WTC11 (cell line): ENCODE results near the gene VPS33B. TPM values are rescaled to one million over a fixed set of nuclear protein-coding genes. Genes with fewer than 3 reads are reported as not detected.
A peak's percentile ranks its signal among the peaks of the same experiment; 100 is the strongest.

Source experiments
- ATAC-seq: fragments of 200-7000 bp; cut with Tn5 transposase; 2 replicates; pipeline ENCODE4 v1.10.0; 2021; ENCODE audit warnings: mild to moderate bottlenecking, moderate library complexity
- CTCF ChIA-PET: fragments of 300-600 bp; sonication (Branson Sonifier 250); formaldehyde crosslinking; loops from one replicate; lab custom pipeline; 2021; ENCODE audit warnings: antibody characterized with exemption; lab: Charles Lee
- POLR2A ChIA-PET: fragments of 350-600 bp; sonication (Branson Sonifier 250); formaldehyde crosslinking; loops from one replicate; lab custom pipeline; 2021; ENCODE audit warnings: antibody characterized with exemption; lab: Charles Lee
- DNase-seq: peaks from one replicate; pipeline ENCODE4 v3.0.0; 2021; ENCODE audit warnings: low spot score
- H3K27ac Mint-ChIP-seq: 2 replicates; pipeline ENCODE4 v1.8.0; 2021; ENCODE audit warnings: mixed read lengths
- H3K27me3 Mint-ChIP-seq: 2 replicates; pipeline ENCODE4 v1.8.0; 2021; ENCODE audit warnings: low read depth, mild to moderate bottlenecking, moderate library complexity, mixed read lengths
- H3K36me3 Mint-ChIP-seq: 2 replicates; pipeline ENCODE4 v1.8.0; 2021; ENCODE audit warnings: mixed read lengths
- H3K4me1 Mint-ChIP-seq: 2 replicates; pipeline ENCODE4 v1.8.0; 2022; ENCODE audit warnings: mixed read lengths
- H3K4me3 Mint-ChIP-seq: 2 replicates; pipeline ENCODE4 v1.8.0; 2021; ENCODE audit warnings: mild to moderate bottlenecking, moderate library complexity, mixed read lengths
- H3K9me3 Mint-ChIP-seq: 2 replicates; pipeline ENCODE4 v1.8.0; 2021; ENCODE audit warnings: mixed read lengths
- ATF2 ChIP-seq: sonication (generic); formaldehyde crosslinking; IDR thresholded peaks from 2 replicates; pipeline ENCODE4 v1.8.1; 2022; ENCODE audit warnings: low read depth, missing genetic modification reagents, borderline replicate concordance
- CTCF ChIP-seq: fragments of 200-600 bp; IDR thresholded peaks from 2 replicates; pipeline ENCODE4 v1.8.0; 2022; ENCODE audit warnings: antibody characterized with exemption
- ETV6 ChIP-seq: sonication (generic); formaldehyde crosslinking; IDR thresholded peaks from 2 replicates; pipeline ENCODE4 v1.8.1; 2022; ENCODE audit warnings: mild to moderate bottlenecking, missing genetic modification reagents
- GABPB1 ChIP-seq: sonication (generic); formaldehyde crosslinking; IDR thresholded peaks from 2 replicates; pipeline ENCODE4 v1.8.1; 2023; ENCODE audit warnings: mild to moderate bottlenecking, missing genetic modification reagents
- IRF1 ChIP-seq: sonication (generic); formaldehyde crosslinking; IDR thresholded peaks from 2 replicates; pipeline ENCODE4 v1.8.0; 2023; ENCODE audit warnings: missing genetic modification reagents
- RELA ChIP-seq: sonication (generic); formaldehyde crosslinking; IDR thresholded peaks from 2 replicates; pipeline ENCODE4 v1.8.1; 2022; ENCODE audit warnings: missing genetic modification reagents, mild to moderate bottlenecking, borderline replicate concordance
- SMAD3 ChIP-seq: sonication (generic); formaldehyde crosslinking; IDR thresholded peaks from 2 replicates; pipeline ENCODE4 v1.8.0; 2022; ENCODE audit warnings: missing genetic modification reagents, mild to moderate bottlenecking, borderline replicate concordance
- USF1 ChIP-seq: sonication (generic); formaldehyde crosslinking; IDR thresholded peaks from 2 replicates; pipeline ENCODE4 v1.8.0; 2022; ENCODE audit warnings: mild to moderate bottlenecking, missing genetic modification reagents
- ZBTB43 ChIP-seq: sonication (generic); formaldehyde crosslinking; IDR thresholded peaks from 2 replicates; pipeline ENCODE4 v1.8.1; 2023; ENCODE audit warnings: mild to moderate bottlenecking, missing genetic modification reagents
- ZNF281 ChIP-seq: sonication (generic); formaldehyde crosslinking; IDR thresholded peaks from 2 replicates; pipeline ENCODE4 v1.8.0; 2023; ENCODE audit warnings: mild to moderate bottlenecking, missing genetic modification reagents
- ZNF416 ChIP-seq: fragments of 250-450 bp; sonication (Bioruptor Pico); IDR thresholded peaks from 2 replicates; pipeline ENCODE4 v1.9.0; 2021; ENCODE audit warnings: mild to moderate bottlenecking, inconsistent platforms
- total RNA-seq: library from RNA; stranded (reverse); gene quantifications from 3 replicates; pipeline ENCODE4 v1.2.3, GENCODE V29; 2021
- TF ChIP-seq, protein P1 (sequence below): sonication (generic); formaldehyde crosslinking; IDR thresholded peaks from 2 replicates; pipeline ENCODE4 v1.8.1; 2023; ENCODE audit warnings: mild to moderate bottlenecking, missing genetic modification reagents, borderline replicate concordance
- TF ChIP-seq, protein P2 (sequence below): sonication (generic); formaldehyde crosslinking; IDR thresholded peaks from 2 replicates; pipeline ENCODE4 v1.8.1; 2023; ENCODE audit warnings: mild to moderate bottlenecking, moderate library complexity, missing genetic modification reagents

Gene VPS33B
- total RNA-seq, 1 experiment from 2014 or later: 21.1 TPM

- TF ChIP-seq, protein P1, sequence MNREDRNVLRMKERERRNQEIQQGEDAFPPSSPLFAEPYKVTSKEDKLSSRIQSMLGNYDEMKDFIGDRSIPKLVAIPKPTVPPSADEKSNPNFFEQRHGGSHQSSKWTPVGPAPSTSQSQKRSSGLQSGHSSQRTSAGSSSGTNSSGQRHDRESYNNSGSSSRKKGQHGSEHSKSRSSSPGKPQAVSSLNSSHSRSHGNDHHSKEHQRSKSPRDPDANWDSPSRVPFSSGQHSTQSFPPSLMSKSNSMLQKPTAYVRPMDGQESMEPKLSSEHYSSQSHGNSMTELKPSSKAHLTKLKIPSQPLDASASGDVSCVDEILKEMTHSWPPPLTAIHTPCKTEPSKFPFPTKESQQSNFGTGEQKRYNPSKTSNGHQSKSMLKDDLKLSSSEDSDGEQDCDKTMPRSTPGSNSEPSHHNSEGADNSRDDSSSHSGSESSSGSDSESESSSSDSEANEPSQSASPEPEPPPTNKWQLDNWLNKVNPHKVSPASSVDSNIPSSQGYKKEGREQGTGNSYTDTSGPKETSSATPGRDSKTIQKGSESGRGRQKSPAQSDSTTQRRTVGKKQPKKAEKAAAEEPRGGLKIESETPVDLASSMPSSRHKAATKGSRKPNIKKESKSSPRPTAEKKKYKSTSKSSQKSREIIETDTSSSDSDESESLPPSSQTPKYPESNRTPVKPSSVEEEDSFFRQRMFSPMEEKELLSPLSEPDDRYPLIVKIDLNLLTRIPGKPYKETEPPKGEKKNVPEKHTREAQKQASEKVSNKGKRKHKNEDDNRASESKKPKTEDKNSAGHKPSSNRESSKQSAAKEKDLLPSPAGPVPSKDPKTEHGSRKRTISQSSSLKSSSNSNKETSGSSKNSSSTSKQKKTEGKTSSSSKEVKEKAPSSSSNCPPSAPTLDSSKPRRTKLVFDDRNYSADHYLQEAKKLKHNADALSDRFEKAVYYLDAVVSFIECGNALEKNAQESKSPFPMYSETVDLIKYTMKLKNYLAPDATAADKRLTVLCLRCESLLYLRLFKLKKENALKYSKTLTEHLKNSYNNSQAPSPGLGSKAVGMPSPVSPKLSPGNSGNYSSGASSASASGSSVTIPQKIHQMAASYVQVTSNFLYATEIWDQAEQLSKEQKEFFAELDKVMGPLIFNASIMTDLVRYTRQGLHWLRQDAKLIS (CRISPR knock-in tag): 0 out of 2 replicates have a peak, but pooled peaks have one; percentile 18
- TF ChIP-seq USF1 (CRISPR knock-in tag): 0 out of 2 replicates have a peak, but pooled peaks have one; percentile 36
- TF ChIP-seq ATF2 (CRISPR knock-in tag): no peak
- no peak; the same call in 1 of the 2 replicates for TF ChIP-seq RELA (CRISPR knock-in tag)
- TF ChIP-seq SMAD3 (CRISPR knock-in tag): no peak
- no peak for TF ChIP-seq ETV6
- 0 out of 2 replicates have a peak, but pooled peaks have one; percentile 16 for TF ChIP-seq ZBTB43 (CRISPR knock-in tag)
- TF ChIP-seq, protein P2, sequence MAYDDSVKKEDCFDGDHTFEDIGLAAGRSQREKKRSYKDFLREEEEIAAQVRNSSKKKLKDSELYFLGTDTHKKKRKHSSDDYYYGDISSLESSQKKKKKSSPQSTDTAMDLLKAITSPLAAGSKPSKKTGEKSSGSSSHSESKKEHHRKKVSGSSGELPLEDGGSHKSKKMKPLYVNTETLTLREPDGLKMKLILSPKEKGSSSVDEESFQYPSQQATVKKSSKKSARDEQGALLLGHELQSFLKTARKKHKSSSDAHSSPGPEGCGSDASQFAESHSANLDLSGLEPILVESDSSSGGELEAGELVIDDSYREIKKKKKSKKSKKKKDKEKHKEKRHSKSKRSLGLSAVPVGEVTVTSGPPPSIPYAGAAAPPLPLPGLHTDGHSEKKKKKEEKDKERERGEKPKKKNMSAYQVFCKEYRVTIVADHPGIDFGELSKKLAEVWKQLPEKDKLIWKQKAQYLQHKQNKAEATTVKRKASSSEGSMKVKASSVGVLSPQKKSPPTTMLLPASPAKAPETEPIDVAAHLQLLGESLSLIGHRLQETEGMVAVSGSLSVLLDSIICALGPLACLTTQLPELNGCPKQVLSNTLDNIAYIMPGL: peak; percentile 69; the same call in 1 of the 2 replicates
- TF ChIP-seq IRF1 (CRISPR knock-in tag): 0 out of 2 replicates have a peak, but pooled peaks have one; percentile 43
Measured at GRCh38 chr15:90957031-90957790, 65.2 kb downstream of the VPS33B start (continued).

DNA sequence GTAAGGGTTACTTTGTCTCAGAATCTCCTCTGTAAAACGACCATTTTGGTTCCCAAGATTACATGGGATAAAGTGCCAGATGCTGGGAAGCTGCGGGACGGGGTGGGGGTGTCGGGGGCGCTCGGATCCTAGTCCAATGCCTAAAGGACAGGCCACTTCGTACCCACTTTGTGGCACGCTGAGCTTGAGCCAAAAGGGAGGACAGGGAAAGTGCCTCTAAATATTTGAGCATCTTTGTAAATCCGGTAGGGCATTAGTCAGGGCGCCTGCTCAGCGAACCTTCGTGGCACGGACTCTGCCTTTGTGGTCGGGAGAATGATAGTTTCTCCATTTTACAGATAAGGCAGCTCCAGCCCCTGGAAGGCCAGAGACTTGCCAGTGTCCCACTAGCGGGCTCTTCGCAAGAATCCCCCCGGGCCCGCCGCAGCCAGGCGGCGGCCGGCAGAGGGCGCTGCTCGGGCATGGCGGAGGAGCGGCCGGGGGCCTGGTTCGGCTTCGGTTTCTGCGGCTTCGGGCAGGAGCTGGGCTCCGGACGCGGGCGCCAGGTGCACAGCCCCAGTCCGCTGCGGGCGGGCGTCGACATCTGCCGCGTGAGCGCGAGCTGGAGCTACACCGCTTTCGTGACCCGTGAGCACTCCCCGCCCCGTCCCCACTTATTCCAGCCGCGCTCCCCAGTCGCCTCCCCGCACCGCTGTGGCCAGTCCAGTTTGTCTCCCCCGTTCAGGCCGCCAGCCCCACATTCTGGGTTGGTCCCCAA lies 65.9 kb downstream of the VPS33B start:
- Mint-ChIP-seq H3K36me3 (peaks cover 33% of the 10 kb centered on the region), H3K4me1 (peaks cover 16% of the 10 kb centered on the region), H3K27ac (no peak overlapping the region), H3K9me3 (no peaks in the 10 kb centered on the region), H3K4me3 (peak overlapping the region; percentile 74), H3K27me3 (no peaks in the 10 kb centered on the region)
- ATAC-seq (peak; percentile 43), DNase-seq (peak; percentile 91)
- ChIA-PET POLR2A (interaction anchor here (0.7 to 2.1 kb wide), 9 partner anchors 10 to 239 kb away, joined by 3 to 10 read pairs (median 4); partner anchors contain the start of genes BLM, PRC1 and UNC45A), CTCF (interaction anchor here (0.6 to 6.2 kb wide), 57 partner anchors 9 to 1381 kb away, joined by 3 to 264 read pairs (median 5); partner anchors contain the start of genes BLM, FES, HDDC3 and MAN2A2)
- TF ChIP-seq ZNF281 (CRISPR knock-in tag) (0 out of 2 replicates have a peak, but pooled peaks have one; percentile 19), CTCF (peak; percentile 91), GABPB1 (no peak), ZNF416 (peak; percentile 68; the same call in 1 of the 2 replicates)
